ENCODE data around the gene CPLANE1.
"Not testable (repeated sequence)": the region's sequence is repeated elsewhere in the genome, so short reads cannot be mapped to it uniquely, and the experiment has no call there.

The CPLANE1 gene

DNA sequence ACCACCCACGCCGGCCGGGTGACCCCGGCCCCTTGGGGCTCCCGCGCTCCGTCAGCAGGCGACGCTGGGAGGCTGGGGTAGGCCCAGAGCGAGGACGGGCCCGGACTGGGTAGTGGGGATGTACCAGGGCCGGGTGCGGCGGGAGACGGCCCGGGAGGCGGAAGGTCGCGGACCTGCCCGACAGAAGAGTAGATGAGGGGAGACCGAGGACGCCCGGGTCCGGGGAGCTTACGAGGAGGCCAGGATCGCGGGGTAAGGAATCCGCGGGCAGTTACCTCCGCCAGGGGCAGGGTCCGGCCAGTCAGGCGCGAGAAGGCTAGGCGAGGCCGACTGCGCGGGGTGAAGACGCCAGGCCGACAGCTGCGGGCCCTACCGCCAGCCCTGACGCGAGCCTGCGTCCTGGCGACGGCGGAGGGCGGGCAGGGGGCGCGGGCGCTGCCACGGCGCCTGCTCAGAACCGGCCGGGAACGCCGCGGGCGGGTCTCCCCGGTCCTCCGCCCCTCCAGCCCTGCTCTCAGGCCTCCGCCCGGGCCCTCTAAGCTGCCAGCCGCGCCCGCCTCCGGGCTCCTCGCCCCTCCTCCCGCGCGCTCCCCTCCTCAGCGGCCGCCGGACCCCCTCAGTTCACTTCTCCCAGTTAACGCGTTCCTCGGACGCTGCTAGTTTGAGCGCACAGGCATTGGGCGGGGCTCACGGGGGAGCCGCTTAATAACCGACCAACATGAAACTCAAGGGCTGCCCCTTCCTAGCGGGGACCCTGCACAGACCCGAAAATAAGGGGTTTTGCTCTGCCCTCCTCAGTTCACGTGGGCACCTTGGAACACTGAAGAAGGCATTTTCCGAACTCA lies at the start of gene CPLANE1:
Gene CPLANE1 (minus strand): TSS at position 407 of the 845 bp plus-strand sequence. CDS start 1,678 bp downstream, outside the sequence.
- DNase-seq, result peak; percentile 76

DNA sequence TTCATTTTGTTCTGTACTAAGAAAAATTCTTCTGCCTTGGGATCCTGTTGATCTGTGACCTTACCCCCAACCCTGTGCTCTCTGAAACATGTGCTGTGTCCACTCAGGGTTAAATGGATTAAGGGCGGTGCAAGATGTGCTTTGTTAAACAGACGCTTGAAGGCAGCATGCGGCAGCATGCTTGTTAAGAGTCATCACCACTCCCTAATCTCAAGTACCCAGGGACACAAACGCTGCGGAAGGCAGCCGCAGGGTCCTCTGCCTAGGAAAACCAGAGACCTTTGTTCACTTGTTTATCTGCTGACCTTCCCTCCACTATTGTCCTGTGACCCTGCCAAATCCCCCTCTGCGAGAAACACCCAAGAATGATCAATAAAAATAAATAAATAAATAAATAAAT lies 47.1 kb upstream of the CPLANE1 start:
- not testable (repeated sequence) for DNase-seq

DNA sequence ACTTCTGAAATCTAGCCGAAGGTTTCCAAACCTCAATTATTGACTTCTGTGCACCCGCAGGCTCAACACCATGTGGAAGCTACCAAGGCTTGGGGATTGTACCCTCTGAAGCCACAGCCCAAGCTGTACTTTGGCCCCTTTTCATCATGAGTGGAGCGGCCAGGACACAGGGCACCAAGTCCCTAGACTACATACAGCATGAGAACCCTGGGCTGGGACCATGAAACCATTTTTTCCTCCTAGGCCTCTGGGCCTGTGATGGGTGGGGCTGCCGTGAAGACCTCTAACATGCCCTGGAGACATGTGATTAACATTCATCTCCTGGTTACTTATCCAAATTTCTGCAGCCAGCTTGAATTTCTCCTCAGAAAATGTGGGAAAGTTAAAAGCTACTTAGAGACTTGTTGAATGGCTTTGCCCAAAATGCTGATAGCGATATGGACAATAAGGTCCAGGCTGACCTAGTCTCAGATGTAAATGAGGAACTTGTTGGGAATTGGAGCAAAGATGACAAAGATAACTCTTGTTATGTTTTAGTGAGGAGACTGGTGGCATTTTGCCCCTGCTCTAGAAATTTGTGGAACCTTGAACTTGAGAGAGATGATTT lies 34.1 kb upstream of the CPLANE1 start:
- no peak for DNase-seq

DNA sequence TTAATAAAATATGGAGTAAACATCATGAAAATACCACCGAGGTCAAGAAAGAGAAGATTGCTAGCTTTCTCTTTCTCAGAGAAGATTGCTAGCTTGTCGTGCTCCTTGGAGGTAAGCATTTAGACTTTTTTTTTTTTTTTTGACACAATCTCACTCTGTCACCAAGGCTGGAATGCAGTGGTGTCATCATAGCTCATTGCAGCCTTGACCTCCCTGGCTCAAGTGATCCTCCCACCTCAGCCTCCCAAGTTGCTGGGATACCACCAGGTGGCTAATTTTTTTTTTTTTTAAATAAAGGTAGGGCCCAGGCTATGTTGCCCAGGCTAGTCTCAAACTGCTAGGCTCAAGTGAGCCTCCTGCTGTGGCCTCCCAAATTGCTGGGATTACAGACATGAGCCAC lies 26.3 kb upstream of the CPLANE1 start:
- no peak for DNase-seq

DNA sequence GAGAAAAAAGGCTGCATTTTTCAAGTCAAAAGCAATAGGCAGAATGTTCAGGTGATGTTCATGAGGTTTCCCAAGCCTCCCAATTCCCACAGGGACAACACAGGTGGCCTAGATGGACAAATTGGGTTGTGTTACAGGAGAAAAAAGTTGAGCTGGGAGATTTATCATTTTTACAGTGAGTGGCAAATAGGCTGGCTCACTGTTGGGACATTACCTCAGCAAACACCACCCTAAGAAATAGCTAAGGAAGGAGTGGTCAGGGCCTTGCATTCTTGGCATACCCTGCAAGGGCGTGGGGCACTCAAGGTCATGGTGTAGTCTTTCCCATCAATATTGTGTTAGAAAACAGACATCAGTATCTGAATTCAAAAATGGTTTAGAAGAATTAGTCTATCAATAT lies 23.3 kb upstream of the CPLANE1 start:
- DNase-seq, result peak; percentile 20

DNA sequence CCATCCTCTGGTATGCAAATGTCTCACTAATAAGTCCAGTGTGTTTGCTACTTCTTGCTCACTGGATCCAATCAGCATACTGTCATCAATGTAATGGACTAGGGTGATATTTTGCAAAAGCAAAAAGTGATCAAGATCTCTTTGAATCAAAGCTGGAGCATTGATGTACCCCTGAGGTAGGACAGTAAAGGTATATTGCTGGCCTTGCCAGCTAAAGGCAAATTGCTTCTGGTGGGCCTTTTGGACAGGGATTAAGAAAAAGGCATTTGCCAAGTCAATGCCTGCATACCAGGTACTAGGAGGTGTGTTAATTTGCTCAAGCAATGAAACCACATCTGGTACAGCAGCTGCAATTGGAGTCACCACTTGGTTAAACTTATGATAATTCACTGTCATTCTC lies 18.9 kb upstream of the CPLANE1 start:
- DNase-seq, result not testable (repeated sequence)

DNA sequence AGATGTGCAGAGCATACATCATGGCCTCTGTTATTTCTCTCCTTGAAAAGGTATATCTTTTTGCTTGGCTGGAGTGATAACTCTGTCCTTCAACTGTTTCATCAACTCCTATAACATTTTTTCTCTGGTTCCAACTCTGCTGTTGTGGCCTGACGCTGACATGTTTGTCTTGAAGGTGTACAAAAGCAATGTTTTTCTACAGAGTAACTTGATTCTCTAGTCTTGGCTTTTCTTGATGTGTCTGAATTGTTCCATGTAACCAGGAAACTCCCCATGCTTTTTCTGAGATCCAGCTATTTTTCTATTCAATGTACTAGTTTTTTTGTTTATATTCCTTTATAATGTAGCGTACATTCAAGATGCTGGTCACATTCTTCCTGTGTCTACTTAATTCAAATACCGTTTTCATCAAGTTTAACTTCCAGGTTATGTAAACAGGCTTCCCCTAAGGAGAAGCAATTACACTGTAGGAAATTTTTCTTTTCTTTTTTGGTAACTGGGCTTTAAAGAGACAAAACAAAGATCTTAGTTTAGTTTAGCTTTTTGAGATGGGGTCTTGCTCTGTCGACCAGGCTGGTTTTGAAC lies 6.7 kb upstream of the CPLANE1 start:
- no peak for DNase-seq

DNA sequence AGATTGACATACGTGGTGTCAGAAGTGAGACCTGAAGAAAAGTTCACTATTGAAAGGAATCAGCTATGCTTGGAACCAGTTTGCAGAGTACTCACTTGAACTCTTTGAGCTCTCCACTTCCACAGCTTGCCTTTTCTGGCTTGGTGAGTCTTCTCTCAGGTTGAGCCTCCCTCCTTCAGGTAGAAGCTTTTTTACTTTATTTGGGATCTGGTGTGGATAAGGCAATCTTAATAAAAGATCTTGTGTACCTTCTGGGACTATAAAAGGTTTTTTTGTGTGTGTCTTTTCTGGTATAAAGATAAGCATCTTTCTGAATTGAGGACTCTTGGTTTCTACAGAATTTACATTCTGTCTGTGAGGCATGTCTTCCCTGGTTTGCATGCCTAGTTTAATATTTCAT lies 5.4 kb upstream of the CPLANE1 start:
- no peak for DNase-seq

DNA sequence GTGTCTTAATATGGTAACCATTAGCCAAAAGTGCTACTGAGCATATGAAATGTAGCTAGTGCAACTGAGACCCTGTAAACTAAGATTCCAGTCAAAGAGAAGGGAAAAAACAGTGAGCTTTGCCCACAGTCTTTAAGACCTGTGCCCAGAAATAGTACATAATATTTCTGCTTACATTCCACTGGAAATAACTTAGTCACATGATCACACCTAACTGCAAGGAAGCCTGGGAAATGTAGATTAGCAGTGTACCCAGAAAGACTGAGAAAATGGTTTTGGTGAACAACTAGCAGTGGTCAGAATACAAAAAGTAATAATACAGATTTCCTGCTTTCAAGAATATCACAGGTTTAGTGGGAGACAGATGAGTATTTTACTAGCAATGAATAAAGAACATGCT lies 2.5 kb upstream of the CPLANE1 start:
- no peak for DNase-seq

DNA sequence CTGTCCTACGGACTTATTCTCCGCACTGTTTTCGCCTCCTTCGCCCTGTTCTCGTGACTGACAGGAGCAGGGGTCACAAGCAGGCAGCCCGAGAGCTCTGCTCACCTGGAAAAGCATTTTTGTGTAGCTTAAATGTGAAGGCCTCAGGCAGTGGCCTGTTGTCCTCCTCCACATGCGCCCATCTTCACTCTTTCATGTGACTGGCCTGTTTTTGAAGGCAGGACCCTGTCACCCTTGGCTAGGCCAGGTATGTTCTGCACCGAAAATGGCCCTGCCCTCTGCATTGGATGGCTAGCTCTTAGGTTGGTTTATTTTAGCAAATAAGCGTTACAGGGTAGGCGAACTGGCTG lies 614 bp upstream of the CPLANE1 start:
- no peak for DNase-seq

DNA sequence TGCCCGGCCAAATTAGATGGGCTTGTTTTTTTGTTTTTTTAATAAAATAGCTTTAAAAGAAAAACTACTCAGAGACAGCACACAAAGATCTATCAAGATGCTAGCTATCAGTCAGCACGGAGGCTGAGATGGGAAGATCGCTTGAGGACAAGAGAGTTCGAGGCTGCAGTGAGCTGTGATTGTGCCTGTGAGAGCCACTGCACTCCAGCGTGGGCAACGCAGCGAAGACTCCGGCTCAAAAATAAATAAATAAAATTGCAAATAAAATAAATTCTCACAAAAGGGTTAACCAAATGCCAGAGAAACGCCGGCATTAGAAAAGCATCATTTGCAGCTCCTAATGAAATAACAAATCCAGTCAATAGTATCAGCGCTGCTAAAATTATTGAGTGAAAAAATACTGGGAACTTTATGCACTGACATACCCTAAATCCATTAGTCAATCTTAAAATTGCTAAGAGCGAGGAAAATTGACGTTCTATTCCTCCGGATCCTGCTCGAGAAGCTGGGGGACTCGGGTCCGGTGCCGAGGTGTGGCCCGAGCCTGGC lies 681 bp downstream of the CPLANE1 start:
- DNase-seq, result no peak

DNA sequence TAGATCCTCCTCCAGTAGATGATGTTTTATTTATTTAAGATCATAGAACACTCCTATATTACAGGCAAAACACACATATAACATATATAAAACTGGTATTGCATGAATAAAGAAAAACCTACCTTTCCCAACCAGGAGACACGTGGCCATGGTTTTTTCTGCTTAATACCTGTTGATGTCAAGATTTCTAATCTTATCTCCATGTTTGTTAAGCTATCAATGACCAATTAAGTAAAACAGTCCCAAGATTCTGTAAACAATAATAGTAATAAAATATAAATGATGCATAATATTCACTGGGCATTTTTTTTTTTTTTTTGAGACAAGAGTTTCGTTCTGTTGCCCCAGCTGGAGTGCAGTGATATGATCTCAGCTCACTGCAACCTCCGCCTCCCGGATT lies 1.7 kb downstream of the CPLANE1 start:
- no peak for DNase-seq

DNA sequence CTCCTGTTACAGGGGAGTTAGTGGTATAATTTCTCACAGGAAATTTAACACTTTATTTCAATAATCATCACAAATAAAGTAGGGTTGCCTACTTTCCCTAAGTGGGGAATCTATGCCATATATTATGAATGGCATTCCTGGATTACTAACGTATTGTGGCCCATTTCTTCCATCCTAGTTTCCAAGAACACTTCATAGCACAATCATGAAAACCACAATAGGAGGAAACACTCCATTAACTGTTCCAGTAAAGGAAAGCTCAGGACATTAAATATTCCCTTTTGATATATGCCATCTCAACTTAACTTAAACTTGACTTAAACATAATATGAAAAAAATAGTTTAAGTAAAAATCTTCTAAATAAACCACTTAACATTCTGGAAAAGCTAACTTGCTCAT lies 2.1 kb downstream of the CPLANE1 start:
- DNase-seq, result no peak

DNA sequence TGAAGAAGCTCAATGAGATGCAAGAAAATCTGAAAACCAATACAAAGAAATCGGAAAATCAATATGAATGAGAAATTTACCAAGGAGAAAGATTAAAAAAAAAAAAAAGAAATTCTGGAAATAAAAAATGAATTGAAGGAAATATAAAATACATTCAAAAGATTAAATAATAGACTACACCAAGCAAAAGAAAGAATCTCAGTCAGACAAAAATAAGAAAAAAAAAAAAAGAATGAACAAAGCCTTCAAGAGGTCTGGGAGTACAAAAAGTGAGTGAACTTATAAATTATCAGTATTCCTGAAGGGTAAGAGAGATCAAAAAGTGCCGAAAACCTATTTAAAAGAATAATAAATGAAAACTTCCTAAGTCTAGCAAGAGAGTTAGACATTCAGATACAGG lies 14.9 kb downstream of the CPLANE1 start:
- no peak for DNase-seq

DNA sequence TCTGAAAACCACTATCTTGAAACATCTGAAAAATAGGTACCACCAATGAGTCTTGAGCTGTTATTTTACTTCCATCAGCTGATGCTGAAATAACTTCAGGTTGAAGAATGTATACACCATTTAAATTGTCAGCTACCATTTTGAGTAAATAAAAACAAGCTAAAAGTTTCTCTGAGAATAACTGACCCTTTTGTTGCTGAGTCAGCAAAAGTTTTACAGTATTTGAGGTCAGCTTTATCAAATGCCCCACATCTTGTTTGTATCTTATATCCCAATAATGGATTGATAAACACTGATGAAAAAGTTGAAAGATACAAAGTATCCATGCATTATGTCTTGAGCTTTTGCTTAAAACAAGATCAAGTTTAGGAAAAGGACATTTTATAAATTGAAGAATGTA lies 22.8 kb downstream of the CPLANE1 start:
- no peak for DNase-seq

DNA sequence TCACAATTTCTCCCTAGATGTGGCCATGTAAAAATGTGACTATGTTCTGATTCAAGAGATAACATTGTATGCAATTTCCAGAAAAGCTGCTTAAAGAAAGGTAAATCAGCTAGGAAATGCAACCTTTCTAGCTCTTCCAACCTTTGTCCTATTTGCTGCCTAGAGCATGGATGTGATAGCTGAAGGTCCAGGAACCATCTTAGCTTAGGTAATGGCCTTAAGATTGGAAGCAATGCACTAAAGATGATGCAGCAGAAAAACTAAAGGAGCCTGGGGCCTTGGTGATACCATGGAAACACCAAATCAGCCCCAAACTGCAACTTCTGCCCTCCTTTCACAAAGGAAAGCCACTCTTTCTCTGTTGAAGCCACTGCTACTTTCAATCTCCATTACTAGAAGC lies 27.0 kb downstream of the CPLANE1 start:
- no peak for DNase-seq

DNA sequence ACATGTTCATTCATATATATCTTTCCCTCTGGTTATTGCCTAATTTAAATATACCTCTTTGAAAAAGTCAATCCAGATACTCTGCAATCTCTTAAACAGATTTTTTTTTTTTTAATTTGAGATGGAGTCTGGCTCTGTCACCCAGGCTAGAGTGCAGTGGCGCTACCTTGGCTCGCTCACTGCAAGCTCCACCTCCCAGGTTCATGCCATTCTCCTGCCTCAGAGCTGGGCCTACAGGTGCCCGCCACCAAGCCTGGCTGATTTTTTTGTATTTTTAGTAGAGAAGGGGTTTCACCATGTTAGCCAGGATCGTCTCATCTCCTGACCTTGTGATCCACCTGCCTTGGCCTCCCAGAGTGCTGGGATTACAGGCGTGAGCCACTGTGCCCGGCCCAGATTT lies 28.8 kb downstream of the CPLANE1 start:
- DNase-seq, result not testable (repeated sequence)

DNA sequence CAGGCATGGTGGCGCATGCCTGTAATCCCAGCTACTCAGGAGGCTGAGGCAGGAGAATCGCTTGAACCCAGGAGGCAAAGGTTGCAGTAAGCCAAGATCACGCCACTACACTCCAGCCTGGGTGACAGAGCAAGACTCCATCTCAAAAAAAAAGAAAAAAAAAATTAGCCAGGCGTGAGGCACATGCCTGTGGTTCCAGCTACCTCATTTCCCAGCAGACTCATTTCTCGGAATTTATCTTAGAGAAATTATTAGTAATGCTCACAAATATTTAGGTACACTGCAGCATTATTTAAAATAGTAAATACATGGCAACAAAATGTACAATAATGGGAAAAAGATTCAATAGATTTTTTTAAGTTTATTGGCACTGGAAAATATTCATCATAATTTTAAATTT lies 29.8 kb downstream of the CPLANE1 start:
- not testable (repeated sequence) for DNase-seq

DNA sequence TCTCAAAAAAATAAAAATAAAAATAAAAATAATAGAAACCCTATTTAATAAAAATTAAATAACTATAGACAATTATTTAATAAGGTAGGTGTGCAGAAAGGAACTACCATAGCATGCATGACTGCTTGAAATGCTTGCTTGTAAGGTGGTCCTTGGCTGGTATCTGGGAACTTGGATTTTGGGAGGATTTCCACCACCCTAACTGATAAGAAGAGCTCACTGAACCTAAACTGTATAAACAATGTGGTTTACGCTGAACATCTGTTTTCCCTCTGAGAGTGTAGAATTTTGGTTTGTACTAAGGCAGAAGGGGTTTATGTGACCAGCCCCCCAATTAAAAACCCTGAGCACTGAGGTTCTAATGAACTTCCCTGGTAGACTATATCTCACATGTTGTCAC lies 31.2 kb downstream of the CPLANE1 start:
- DNase-seq, result no peak

DNA sequence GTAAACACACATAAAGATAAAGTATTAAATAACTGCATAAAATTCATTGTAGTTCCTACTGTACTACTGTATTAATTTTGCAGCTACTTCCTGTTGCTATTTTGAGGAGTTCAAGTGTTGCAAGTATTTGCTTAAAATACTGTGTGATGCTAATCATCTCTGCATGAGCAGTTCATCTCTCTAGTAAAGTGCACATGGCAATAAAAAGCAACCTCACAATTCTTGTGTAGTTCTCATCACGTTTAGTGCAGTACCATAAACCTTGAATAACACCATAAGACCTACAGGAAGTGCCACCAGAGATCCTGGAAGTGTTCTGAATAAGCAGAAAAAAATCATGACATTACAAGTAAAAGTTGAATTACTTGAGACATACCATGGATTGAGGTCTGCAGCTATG lies 34.6 kb downstream of the CPLANE1 start:
- DNase-seq, result no peak

DNA sequence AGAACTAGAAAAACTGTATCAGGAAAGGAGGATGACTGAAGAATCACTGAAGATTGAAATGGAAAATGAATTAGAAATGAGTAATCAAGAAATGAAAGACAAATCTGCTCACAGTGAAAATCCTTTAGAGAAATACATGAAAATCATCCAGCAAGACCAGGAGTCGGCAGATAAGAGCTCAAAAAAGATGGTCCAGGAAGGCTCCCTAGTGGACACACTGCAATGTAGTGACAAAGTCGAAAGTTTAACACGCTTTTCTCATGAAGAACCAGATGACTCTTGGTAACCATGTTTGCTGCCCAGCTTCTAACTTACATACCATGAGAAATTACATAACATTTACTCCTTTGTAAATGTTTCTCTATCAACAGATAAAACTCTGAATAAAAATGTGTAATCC lies 37.1 kb downstream of the CPLANE1 start:
- no peak for DNase-seq

DNA sequence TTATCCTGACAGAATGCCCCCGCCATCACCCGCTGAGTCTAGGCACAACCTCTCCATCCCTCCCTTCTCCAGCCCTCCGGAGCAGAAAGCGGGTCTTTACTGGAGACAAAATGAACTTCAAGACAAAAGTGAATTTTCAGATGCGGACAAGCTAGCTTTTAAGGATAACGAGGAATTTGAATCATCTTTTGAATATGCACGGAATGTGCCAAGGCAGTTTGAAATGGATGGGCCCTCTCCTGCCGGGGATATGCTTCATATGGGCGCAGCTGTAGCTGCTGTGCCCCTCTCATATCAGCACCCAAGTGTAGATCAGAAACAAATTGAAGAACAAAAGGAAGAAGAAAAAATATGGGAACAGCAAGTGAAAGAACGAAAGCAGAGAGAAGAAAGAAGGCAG lies 37.5 kb downstream of the CPLANE1 start:
- DNase-seq, result no peak

DNA sequence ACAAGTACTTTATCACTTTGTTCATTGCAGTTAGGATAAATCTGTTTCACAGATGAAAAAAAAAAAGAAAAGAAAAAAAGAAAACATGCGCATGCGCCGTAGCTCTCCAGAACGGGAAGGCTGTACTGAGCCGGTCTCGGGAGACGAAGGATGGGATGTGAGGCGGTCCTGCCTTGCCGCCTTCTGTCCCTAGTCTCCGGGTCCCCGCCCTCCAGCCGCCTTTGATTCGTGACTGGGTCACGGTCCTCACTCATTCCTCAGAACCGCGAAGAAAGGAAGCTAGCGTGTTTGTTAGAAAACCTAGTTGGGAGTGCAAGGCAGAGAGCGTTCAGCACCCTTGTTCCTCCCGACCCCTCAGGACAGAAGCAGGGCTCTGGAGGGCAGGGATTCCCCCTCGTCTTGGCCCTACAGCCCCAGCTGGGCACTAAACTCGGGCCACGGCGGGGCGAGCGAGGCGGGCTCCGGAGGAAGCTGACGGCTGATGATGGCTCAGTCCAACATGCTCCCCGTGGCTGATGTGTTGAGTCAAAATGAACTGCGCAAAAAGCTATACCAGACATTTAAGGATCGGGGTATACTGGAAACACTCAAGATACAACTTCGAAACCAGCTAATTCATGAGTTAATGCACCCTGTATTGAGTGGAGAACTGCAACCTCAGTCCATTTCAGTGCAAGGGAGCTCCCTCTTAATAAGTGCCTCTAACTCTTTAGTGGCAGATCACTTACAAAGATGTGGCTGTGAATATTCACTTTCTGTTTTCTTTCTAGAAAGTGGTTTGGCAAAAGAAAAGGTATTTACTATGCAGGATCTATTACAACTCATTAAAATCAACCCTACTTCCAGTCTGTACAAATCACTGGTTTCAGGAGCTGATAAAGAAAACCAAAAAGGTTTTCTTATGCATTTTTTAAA lies 40.0 kb downstream of the CPLANE1 start:
- DNase-seq, result no peak
